Mononuclear cell (primary cell): Measurements from ENCODE around the gene ANLN. TPM values are rescaled to one million over a fixed set of nuclear protein-coding genes. Genes with fewer than 3 reads are reported as not detected.

Source experiments
- H3K27me3 ChIP-seq: 2 replicates; pipeline ENCODE4 v1.6.0; 2011; ENCODE audit warnings: low read length, control low read depth; ENCODE audit not compliant: insufficient read depth
- H3K4me1 ChIP-seq: 2 replicates; pipeline ENCODE4 v1.5.1; 2011; ENCODE audit warnings: mild to moderate bottlenecking, low read length, control low read depth; ENCODE audit not compliant: insufficient read depth
- H3K4me3 ChIP-seq: 2 replicates; pipeline ENCODE4 v1.5.1; 2011; ENCODE audit warnings: mild to moderate bottlenecking, low read length, moderate library complexity
- H3K9me3 ChIP-seq: 2 replicates; pipeline ENCODE4 v1.5.1; 2011; ENCODE audit warnings: low read depth, mild to moderate bottlenecking, control low read depth, low read length
- total RNA-seq: library from RNA; depleted of rRNA; stranded (reverse); fragments of >200 nt; gene quantifications from one replicate; pipeline ENCODE4 v1.2.3, GENCODE V29; 2012

The ANLN gene
- total RNA-seq, 1 donor = 3.7 TPM

- Histone ChIP-seq H3K4me1 (no peaks in the 10 kb centered on the region), H3K9me3 (no peaks in the 10 kb centered on the region), H3K4me3 (no peak overlapping the region), H3K27me3 (no peaks in the 10 kb centered on the region)
These were observed 32.4 kb downstream of the ANLN start for GRCh38 chr7:36422072-36422471.

DNA sequence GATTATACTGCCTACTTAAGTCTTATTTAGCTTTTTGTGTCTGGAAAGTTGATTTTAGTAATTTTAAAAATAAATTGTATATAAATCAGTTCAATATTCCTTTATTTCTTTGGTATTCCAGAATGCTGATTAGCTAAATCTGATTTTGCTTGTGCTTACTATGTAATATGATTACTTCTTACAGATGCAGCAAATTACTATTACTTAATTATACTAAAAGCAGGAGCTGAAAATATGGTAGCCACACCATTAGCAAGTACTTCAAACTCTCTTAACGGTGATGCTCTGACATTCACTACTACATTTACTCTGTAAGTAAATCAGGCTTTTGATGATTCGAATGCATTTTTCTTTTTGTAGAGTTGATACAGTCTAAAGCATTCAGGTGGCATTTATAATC, 34.0 kb downstream of the ANLN start:
- H3K4me3 ChIP-seq = no peak overlapping the region
- no peaks in the 10 kb centered on the region for H3K9me3 ChIP-seq
- no peaks in the 10 kb centered on the region for H3K4me1 ChIP-seq
- no peaks in the 10 kb centered on the region for H3K27me3 ChIP-seq

GRCh38 chr7:36430186-36430585, 40.5 kb downstream of the ANLN start:
- H3K27me3 ChIP-seq = no peaks in the 10 kb centered on the region
- H3K9me3 ChIP-seq = no peaks in the 10 kb centered on the region
- no peaks in the 10 kb centered on the region for H3K4me1 ChIP-seq
- H3K4me3 ChIP-seq = no peak overlapping the region

- H3K9me3 ChIP-seq = no peaks in the 10 kb centered on the region
- H3K4me1 ChIP-seq = no peaks in the 10 kb centered on the region
- H3K27me3 ChIP-seq = no peaks in the 10 kb centered on the region
- H3K4me3 ChIP-seq = no peak overlapping the region
These were observed 41.2 kb downstream of the ANLN start for GRCh38 chr7:36430881-36431280.

DNA sequence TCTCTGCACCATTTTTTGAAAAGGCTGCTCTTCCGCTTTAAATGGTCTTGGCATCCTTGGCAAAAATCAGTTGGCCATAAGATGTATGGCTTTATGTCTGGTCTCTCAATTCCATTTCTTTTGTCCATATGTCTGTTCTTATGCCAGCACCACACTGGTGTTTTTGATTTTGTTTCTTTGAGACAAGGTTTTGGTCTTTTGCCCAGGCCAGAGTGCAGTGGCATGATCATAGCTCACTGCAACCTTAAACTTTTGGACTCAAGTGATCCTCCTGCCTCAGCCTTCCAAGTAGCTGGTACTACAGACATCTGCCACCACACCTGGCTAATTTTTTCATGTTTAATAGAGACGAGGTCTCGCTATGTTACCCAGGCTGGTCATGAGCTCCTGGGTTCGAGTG, 48.5 kb downstream of the ANLN start:
- H3K9me3 ChIP-seq = no peaks in the 10 kb centered on the region

DNA sequence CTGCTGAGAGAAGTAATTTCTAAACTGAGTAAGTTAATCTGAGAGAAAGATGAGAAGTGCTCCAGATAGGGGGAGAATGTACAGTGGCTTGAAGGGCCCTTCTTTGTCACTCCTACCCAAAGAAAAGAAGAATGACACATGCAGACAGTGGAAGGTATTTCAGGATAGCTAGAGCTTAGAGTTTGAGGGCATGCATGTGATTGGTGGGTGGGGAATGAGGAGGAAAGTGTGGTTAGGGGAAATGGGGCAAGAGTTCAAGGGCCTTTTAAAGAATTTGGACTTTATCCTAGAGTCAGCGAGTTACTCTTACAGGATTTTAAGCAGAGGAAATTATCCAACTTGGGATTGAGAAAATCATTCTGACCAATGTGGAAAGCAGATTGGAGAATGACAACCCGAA, 50.0 kb downstream of the ANLN start:
- Histone ChIP-seq H3K4me3 (no peak overlapping the region), H3K9me3 (no peaks in the 10 kb centered on the region), H3K4me1 (no peaks in the 10 kb centered on the region), H3K27me3 (no peaks in the 10 kb centered on the region)

More for the DNA sequence above, 48.5 kb downstream of the ANLN start:
- Histone ChIP-seq H3K4me3 (no peak overlapping the region), H3K27me3 (no peaks in the 10 kb centered on the region), H3K4me1 (no peaks in the 10 kb centered on the region)

DNA sequence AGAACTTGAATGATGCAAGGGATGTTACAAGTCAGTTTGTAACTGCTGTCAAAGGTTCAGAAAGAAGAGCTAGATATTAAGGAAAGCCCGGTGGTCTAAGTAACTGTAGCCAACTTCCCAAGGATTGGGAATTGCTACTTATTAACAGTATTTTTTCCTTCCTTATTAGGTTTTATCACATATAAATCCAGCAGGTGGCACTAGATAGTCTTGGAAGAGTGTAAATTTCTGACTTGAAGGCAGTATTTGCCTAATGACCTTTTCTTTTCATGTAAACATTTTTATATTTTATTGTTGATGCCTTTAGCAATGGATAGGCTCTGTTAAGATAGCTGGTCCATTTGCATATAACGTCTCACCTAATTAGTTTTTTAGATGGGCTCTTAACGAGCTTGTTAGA, 51.2 kb downstream of the ANLN start:
- Histone ChIP-seq H3K4me1 (no peaks in the 10 kb centered on the region), H3K9me3 (no peaks in the 10 kb centered on the region), H3K4me3 (no peak overlapping the region), H3K27me3 (no peaks in the 10 kb centered on the region)

GRCh38 chr7:36441344-36442022, 51.8 kb downstream of the ANLN start:
- no peaks in the 10 kb centered on the region for H3K27me3 ChIP-seq
- H3K4me3 ChIP-seq = no peak overlapping the region
- no peaks in the 10 kb centered on the region for H3K4me1 ChIP-seq
- no peaks in the 10 kb centered on the region for H3K9me3 ChIP-seq

GRCh38 chr7:36448781-36449379, 59.2 kb downstream of the ANLN start:
- Histone ChIP-seq H3K4me1 (no peaks in the 10 kb centered on the region), H3K27me3 (no peaks in the 10 kb centered on the region), H3K9me3 (no peaks in the 10 kb centered on the region), H3K4me3 (no peak overlapping the region)

DNA sequence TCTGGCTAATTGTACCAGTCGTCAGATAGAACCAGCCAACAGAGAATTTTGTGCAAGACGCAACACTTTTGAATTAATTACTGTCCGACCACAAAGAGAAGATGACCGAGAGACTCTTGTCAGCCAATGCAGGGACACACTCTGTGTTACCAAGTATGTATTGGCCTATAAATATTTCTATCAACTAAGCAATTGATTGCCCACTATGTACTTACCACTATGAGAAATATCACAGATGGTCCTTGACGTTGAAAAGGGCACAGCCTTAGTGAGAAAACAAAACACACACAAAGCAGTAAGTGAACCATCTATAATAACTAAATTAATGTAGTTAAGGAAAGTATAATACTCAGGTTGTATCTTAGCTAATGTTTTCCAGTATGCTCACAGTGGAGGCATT, 60.0 kb downstream of the ANLN start:
- Histone ChIP-seq H3K4me1 (no peaks in the 10 kb centered on the region), H3K27me3 (no peaks in the 10 kb centered on the region), H3K9me3 (no peaks in the 10 kb centered on the region), H3K4me3 (no peak overlapping the region)

DNA sequence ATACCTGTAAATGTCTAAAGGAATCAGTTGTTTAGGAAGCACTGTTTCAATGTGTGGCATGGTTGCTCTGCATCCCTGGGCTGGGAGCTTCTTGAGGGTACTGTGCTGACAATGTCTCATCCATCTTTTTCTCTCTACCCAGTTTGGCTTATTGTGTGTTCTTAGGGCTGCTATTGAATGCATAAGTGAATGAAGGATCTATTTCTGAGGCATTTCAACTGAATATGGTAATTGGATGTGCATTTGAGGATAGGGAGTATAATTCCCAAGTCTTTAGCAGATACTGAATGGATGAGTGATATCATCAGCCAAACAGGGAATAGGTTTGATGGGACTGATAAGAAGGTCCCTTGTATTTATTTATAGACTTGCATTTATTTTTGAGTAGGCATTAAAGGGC, 64.1 kb downstream of the ANLN start:
- Histone ChIP-seq H3K4me1 (no peaks in the 10 kb centered on the region), H3K9me3 (no peaks in the 10 kb centered on the region), H3K27me3 (no peaks in the 10 kb centered on the region), H3K4me3 (no peak overlapping the region)

GRCh38 chr7:36455646-36456045, 66.0 kb downstream of the ANLN start:
- Histone ChIP-seq H3K4me1 (no peaks in the 10 kb centered on the region), H3K27me3 (no peaks in the 10 kb centered on the region), H3K4me3 (no peak overlapping the region), H3K9me3 (no peaks in the 10 kb centered on the region)

GRCh38 chr7:36456138-36456537, 66.5 kb downstream of the ANLN start:
- Histone ChIP-seq H3K4me1 (no peaks in the 10 kb centered on the region), H3K4me3 (no peak overlapping the region), H3K27me3 (no peaks in the 10 kb centered on the region), H3K9me3 (no peaks in the 10 kb centered on the region)

DNA sequence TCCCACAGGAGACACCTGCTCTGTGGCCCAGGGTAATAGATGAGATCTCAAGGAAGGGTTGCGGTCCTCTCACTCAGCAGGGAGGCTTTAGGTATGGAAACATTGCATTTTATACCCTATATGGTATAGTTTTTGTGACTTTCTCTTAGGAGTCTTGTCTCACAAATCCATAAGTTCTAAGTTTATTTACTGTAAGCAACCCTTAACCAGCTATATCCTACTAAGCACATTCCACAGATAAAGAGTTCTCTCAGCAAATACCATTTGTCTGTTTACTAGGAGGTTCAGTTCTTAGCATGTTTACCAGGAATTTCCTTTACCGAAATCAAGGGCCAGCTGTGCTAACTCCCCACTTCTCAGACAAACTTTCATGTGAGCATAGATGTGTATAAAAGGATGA, 66.9 kb downstream of the ANLN start:
- no peaks in the 10 kb centered on the region for H3K27me3 ChIP-seq
- no peak overlapping the region for H3K4me3 ChIP-seq
- no peaks in the 10 kb centered on the region for H3K9me3 ChIP-seq
- H3K4me1 ChIP-seq = no peaks in the 10 kb centered on the region

DNA sequence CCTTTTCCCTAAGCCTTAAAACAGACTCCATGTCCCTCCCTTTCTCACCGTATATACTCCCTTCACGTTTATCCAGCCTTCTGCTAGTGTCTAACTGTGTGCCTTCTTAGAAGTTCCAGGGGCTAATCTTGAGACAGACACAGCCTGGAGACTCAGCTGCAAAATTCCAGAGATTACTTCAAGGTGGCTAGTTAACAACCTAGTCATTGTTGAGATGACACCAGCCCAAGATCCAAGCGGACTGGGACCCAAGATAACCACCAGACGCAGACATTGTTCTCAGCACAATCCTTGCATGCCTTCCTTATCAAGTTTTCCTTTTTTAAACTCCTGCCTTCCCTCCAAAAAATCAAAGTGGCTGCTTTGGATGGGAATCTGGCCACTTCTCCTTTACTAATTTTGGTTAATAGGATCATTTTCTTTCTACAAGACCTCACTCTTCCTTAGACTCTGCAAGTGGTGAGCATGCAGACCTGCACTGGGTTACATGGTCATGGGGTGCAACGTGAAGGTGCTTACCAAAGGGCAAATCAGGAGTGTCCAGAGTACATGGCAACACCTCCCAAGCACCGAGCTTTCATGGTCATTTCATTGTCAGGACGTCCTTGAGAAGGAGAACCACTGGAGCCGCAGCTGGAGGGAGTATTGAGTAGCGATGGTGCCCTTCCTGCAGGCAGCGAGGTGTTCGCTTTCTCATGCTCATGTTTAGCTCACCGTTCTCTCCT, 69.7 kb downstream of the ANLN start:
- H3K4me1 ChIP-seq = no peaks in the 10 kb centered on the region
- no peaks in the 10 kb centered on the region for H3K27me3 ChIP-seq
- H3K4me3 ChIP-seq = no peak overlapping the region
- no peaks in the 10 kb centered on the region for H3K9me3 ChIP-seq
